Activated CD8-positive, alpha-beta memory T cell treated with anti-CD3 and anti-CD28 coated beads for 36 hours (primary cell): ENCODE measurements around the gene PTPRG. TPM values are rescaled to one million over a fixed set of nuclear protein-coding genes. Genes with fewer than 3 reads are reported as not detected.

ENCODE experiments used
- CTCF ChIA-PET: fragments of 350-600 bp; sonication (Branson Sonifier 250); formaldehyde crosslinking; loops from one replicate; lab custom pipeline; 2021; ENCODE audit warnings: antibody characterized with exemption; lab: Charles Lee
- POLR2A ChIA-PET: fragments of 350-600 bp; sonication (Branson Sonifier 250); formaldehyde crosslinking; loops from one replicate; lab custom pipeline; 2021; ENCODE audit warnings: antibody characterized with exemption; lab: Charles Lee
- total RNA-seq, 2 experiments: library from RNA; stranded (reverse); gene quantifications; one replicate each; pipeline ENCODE4 v1.2.3, GENCODE V29; 2021

Gene PTPRG
- total RNA-seq, 2 experiments from 2014 or later, result not detected

DNA sequence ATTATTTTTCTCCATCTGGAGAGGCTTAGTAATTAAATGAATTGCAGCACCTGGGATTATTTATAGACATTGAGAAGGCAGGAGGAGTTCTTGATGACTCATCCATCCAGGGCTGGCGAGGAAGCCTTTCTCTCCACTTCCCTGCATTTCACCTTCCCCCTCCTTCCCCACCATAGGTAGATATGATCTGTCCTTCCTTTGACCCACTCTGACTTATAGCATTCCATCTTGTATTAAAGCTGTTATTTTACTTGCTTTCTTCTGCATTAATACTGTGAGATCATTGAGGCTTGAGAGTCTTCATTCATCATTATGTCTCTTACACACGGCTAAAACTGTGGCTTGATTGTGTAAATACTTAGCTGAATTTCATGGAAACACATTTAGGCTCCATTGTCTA, 523.2 kb downstream of the PTPRG start:
- ChIA-PET CTCF (no interaction called here), POLR2A (no interaction called here)

DNA sequence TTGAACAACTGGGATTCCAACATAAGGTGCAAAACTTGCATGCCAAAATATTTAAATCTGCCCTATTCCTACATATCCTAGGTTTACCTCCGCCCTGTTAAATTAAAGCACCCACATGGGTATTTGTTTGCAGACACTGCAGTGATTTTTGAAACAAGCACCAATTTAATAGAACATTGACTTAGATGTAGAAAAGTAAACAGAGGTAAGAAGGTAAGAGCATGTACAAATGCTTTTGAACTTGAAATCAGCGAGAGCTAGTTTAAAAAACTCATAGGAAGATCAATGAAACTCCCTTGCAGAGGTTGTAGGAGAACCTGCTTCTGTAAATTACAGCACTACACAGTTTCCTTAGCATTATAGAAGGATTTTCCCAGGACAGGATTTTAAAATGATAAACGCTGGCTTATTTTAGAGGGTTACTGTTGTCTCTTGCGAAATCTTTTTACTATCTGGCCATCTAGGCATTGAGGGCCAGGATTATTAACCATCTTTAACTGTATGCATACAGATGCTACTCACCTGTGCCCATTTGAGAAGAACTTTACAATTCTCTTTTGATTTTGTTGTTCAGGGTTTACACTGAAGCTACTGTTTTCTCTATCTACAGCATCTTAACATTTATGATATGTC, 527.2 kb downstream of the PTPRG start:
- ChIA-PET POLR2A (no interaction called here), CTCF (no interaction called here)

DNA sequence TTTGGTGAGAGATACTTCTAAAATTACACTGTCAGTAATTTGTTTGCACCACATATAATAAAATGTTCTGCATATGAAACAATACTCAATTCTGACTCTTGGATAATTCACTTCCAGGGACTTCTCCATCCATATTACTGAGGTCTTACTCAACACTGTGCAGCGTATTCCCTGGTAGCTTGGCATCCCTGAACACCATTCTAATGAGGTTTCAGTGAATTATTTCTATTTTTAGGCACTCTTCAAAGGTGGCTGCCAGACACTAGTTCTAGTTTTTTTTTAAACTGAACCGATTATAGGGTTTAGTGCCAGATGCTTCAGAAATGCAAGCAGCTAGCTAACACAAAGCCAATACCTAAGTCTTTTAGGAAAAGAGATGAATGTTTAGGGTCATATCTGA, 528.7 kb downstream of the PTPRG start:
- POLR2A ChIA-PET, result no interaction called here
- CTCF ChIA-PET, result no interaction called here

DNA sequence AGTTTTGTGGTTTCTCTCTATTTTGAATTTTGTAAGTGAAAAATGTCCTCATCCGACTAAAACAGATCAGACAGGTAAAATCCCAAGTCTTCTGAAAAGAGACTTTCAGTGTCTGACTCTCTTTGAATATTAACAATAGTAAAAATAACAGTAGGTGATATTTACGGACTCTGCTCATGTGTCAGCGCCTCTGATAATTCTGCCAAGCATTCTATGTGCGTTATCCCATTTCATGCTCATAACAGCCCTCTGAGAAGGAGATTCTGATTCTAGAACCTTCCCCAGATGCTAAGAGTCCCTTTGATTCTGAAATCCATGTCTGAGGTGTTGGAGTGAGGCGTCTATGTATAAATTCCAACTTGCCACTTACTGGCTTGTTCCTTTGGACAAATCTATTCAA, 529.1 kb downstream of the PTPRG start:
- ChIA-PET CTCF (no interaction called here), POLR2A (no interaction called here)

DNA sequence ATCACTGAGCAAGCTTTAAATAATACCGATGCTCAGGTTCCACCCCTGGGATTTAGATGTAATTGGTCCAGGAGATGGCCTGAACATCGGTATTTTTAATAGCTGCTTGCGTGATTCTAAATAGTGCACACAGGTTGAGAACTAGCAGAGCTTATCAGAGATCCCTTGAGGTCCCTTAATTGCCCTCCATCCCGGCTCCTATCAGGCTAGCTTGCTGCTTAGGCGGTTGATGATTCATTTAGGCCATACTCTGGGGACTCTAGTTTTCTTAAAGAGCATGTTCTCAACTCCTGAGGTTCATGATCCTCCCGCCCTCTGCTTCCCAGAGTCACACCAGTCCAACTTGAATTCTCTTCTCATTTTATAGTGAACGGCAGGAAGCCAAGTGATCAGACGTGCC, 531.7 kb downstream of the PTPRG start:
- POLR2A ChIA-PET, result no interaction called here
- CTCF ChIA-PET, result no interaction called here

DNA sequence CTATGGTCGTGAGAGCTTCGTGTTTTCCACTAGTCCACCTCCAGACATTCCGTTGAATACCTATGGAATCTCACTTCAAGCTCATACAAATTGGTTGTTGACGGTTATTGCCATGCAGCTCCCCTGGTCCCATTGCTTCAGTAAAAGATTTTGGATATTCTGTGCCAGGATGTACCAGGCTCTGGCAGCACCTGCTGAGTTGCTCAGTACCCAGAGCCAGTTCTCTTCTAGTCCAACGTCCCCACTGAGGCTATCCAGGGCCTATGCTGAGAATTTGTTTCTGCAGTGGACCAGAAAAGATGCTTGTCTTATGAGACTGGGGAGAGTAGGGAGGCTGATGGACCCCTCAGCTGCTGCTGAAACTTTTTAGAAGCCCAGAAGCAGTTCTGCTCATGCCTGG, 533.1 kb downstream of the PTPRG start:
- CTCF ChIA-PET, result no interaction called here
- POLR2A ChIA-PET, result no interaction called here

DNA sequence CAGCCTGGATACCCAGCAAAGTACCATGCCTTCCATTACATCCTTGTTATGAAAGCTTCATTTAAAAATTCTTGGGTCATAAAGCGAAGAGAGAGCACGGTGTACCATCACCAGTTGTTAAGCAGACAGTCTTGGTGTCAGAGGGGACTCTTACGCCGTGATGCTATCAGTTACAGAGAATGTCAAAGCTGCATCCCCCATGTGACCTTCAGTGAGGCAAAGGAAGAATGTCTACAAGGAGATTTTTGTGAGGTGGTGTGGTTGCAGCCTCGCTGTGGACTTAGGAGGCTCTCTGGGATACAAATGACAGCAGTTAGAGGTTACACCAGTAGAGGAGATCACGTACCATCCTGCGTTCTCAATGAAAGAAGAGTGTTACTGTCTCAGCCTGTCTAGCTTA, 533.7 kb downstream of the PTPRG start:
- CTCF ChIA-PET, result no interaction called here

DNA sequence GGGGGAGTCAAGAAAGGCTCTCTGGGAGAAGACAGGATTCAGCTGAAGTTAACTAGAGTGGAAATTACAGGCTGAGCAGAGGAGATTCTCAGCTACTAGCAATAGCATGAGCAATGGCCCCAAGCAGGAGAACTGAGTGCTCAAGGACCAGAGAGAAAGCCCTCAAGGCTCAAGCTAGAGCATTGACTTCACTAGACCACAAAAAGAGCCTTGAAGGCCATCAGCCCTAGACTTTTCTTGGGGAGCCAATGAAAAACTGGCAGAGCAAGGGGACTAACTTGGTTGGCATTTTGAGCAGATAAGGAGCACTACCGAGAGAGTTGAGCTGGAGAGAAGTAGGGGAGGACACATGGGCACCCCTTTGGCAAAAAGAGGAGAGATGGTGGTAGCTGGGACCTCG, 534.4 kb downstream of the PTPRG start:
- POLR2A ChIA-PET, result no interaction called here
- CTCF ChIA-PET, result no interaction called here

More for the DNA sequence above, 533.7 kb downstream of the PTPRG start:
- POLR2A ChIA-PET, result no interaction called here

DNA sequence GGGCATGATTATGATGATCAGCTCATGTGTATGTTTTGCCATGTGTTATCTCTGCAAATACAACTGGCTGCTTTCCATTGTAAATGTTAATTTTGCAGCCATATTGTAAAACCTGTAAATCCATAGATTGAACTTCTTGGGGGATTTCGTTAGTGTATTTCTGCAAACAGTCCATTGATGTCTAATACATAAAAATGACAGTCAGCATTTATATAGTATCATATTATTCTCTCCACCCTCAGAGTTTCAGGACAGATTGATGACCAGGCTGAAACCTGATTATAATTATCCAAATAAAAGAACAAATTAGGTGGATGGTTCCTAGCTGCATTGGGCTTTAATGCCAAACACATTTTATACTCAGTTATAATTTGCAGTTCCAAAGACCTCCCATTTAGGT, 535.1 kb downstream of the PTPRG start:
- CTCF ChIA-PET, result no interaction called here

DNA sequence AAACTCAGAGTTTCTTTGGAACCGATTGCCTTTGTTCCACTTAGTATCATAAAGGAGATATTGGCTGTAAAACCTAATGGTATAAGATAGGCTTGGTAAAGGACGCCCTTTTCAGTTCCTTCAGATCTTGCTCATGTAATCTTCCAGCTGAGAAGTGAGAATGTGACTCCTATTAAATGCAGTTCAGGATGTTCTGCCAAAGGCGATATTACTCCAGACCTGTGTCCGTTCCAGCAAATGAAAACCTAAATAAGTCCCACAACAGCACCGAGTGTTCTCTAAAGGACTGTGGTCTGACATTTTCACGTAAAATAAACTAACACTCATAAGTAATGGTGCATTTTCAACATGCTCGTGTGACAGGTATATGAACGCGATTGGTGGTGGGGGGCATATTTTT, 535.8 kb downstream of the PTPRG start:
- ChIA-PET CTCF (no interaction called here), POLR2A (no interaction called here)

More for the DNA sequence above, 535.1 kb downstream of the PTPRG start:
- POLR2A ChIA-PET, result no interaction called here

DNA sequence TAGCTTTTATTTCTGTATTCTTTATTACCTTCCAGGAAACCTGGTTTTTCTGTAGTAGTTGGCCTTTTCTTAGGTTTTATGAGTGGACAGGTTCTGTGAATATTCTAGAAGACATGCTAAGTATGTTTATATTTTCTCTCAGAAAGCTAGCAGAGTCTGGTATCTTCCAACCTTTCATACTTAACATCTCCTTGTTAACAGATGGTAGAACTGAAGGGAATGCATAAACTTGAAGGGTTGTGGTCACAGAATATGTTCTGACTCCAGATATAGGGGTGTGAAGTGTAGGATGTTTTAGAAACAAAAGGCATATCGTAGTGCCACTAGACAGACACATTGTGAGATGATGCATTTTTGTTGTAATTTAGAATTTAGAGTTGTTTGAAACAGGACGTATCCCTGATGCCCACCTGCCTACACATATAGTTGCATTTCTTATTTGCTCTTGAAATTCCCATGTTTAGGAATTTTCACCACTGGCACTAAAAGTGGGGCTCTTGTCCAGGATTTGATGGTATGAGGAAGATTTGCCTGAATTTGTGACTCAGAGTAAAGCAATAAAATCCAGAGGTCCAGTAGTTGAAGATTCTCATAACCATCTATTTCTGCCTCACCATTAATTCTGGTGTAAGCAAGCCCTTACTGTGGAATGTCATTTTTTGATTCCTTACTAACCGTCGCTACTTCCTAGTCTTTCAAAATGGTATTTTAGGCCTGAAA, 537.4 kb downstream of the PTPRG start:
- CTCF ChIA-PET, result no interaction called here
- POLR2A ChIA-PET, result no interaction called here

DNA sequence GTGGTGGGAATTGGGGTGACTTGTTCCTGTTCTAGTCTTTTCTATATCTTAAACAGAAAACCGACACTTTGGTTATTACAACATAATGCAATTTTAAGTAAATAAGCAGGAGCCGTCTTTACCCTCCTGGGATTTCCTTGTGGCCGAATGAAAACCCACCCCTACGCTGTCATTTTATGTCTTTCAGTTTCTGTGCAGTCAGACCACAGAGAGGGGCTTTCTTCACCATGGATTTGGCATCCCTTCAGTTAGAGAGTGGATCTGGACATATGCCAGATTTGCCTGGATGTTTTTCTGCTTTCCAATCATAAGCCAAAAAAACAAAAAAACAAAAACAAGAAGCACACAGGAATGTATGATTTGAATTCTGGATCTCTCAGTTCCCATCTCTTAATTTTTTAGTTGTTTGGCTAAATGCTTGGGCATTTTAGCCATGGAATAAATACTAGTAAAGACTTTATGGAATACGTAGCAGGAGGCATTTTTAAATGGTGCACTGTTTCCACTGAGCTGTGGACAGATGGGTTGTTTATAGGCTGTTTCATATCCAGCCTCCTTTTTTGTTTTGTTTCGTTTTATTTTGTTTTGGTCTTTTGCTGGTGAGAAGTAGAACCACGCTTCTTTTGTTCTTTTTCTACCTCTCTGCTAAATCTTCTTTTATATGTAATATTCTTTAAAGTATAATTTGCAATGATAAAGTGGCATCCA, 539.1 kb downstream of the PTPRG start:
- CTCF ChIA-PET, result no interaction called here
- POLR2A ChIA-PET, result no interaction called here

DNA sequence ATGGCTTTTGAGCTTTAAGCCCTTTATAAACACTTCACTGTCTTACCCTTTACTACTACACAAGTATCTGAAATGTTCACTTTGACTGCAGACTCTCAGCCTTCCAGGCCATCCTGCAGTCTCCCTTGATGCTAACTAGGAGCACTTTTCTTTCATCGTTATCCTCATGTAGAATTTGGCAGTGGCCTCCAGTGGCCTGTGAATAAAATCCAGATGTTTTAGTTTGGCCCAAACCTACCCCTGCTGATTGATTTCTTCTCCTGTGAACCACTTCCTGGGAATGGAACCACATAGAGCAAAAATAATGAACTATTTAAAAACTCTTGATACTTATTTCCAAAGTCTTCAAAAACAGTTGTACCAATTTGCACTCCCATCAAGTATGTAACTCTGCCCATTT, 540.1 kb downstream of the PTPRG start:
- POLR2A ChIA-PET, result no interaction called here
- CTCF ChIA-PET, result no interaction called here

DNA sequence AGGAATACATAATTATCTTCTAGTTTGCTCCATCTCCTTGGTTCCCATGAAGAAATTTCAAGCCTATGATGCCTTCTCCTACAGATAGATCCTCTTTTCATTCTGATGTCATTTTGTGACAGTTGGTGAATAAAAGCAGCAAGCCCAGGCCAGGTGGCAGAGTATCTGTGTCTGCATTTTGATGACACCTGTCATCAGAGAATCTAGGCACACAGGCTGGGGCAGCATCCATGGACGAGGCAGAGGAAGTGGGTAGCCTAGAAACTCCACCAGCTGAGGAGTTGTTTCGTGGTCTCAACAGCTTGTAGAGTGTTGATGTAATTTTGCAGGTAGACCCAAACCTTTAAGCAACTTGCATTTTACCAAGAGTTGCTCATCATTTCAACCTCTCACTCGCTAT, 542.2 kb downstream of the PTPRG start:
- POLR2A ChIA-PET, result no interaction called here
- CTCF ChIA-PET, result no interaction called here

DNA sequence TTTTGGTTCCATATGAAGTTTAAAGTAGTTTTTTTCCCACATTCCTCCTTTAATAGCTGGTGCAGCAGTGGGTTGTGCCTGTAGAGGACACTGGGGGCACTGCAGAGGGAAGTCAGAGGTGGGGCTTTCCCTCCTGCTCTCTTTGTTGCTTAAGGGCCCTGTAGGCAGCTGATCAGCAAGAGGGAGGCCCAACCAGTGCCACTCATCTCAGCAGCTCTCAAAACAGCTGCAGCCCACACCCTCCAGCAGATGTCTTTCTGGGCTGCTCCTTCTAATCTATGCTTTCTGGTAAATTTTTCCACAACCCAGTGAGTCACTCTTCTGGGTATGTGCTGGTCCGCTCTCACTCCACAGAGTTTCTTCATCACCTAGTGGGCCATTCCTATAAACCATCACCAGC, 548.2 kb downstream of the PTPRG start:
- ChIA-PET CTCF (interaction anchor here (0.8 kb wide), 1 partner anchor 475 kb away, joined by 4 read pairs; no protein-coding TSS in a partner anchor), POLR2A (no interaction called here)

DNA sequence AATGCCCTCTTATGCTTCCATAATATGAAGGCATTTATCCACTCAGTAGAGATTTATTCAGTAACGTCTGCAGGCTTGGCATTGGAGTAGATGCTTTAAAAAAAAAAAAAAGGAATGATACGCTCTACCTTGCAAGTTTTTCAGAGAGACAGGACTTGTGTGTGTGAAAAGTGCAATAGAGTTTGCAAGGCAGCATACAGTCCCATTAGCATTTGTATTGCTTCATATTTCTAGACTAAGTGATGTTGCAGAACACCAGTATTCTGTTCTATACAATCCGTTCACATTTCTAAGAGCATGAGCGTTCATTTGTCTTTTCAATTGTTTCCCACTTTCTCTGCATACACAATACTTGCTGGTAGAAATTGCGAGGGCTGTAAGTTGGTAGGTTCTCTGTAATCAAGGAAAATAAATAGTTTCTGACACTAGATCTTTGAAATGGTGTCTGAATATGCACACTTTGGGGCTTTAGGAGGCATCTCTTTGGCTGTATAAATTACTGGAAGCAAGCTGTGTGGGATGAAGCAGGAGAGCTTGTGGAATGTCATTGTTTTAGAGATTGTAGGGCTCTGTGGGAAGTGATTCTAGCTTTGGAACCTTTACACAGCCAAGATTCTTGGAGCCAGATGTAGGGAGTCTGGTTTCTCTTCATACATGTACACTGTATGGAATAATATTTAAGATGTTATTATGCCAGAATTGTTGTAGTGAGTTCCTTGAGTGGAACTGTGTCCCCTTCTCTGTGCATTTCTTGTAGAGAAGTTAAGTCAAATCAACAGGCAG, 549.3 kb downstream of the PTPRG start:
- ChIA-PET CTCF (interaction anchor here (0.8 kb wide), 1 partner anchor 476 kb away, joined by 4 read pairs; no protein-coding TSS in a partner anchor), POLR2A (no interaction called here)

DNA sequence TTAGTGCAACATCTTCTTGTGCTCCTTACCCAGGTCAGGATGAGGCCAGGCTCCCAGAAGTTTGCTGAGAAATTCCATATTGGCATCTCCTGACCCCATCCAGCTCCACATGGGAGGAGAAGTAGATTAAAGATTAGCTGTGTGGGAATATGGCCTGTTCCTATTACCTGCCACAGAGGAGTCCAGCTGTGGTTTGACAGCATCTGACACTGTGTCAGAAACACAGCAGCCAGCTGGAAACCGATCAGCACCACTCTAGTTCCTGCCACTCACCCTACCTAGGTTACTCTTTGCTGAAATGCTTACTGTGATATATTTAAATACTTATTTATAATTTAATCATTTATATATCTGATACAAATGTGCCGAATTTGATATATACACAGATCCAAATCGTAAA, 551.7 kb downstream of the PTPRG start:
- CTCF ChIA-PET, result no interaction called here
- POLR2A ChIA-PET, result no interaction called here

DNA sequence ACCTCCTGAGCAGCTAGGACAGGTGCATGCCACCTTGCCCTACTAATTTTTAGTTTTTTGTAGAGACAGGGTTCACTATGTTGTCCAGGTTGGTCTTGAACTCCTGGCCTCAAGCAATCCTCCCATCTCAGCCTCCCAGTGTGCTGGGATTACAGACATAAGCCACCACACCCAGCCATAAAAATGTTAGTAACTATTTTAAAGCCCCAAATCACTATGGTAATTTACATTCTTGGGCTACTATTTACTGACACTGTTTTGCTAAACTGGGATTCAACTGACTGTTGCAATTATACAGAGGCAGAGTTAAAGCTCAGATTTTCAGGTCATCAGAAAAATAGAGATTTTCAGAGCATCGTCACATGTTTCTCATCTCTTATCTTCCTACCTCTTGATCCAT, 553.4 kb downstream of the PTPRG start:
- ChIA-PET CTCF (no interaction called here), POLR2A (no interaction called here)

DNA sequence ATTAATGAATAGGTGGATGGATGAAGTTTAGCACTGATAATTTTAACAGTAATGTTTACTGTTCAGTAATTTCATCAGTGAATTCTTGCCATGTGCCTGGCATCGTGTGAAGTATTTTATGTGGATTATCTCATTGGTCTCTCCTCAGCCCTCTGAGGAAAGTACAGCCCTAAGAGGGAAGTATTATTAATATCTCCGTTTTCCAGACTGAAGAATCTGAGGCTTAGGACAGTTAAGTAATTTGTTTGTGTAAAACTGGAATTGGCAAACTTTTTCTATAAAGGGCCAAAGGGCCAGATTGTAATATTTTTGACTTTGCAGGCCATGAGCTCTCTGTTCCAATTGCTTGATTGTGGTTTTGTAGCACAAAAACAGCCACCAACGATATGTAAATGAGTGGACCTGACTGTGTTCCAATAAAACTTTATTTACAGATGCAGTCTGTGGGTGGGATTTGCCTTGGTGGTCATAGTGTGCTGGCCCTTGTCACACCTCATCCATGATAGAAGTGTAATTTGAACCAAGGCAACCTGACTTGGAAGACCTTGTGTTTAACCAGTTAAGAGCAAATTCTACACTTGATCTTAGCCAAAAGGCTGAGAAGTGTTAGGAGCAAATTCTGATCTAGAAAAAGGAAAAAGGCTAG, 556.7 kb downstream of the PTPRG start:
- POLR2A ChIA-PET, result no interaction called here
- CTCF ChIA-PET, result no interaction called here

DNA sequence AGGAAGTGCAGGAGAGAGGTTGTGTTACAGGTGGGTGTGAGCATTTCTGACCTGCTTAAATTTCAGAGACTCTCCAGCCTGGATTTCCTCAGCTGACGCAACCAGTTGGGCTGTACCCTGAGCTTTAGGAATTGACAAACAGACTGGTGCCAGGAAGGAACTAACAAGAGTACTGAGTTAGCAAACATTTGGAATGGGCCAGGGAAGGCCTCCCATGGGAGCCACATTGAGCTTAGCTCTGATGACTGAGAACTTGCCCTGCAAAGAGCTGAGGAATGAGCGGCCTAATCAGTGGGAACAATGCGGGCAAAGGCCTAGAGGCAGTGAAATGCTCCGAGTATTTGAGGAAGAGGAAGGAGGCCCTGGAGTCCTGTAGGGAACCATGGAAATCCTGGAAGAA, 557.8 kb downstream of the PTPRG start:
- CTCF ChIA-PET, result no interaction called here
- POLR2A ChIA-PET, result no interaction called here
